Heart right ventricle (tissue), 16 donors: ENCODE measurements around the gene TACR1. TPM values are rescaled to one million over a fixed set of nuclear protein-coding genes. Genes with fewer than 3 reads are reported as not detected.

Source experiments
- ATAC-seq, 8 donors: fragments of 200-7000 bp; cut with Tn5 transposase; one replicate each; pipeline ENCODE4 v1.9.1; 2020; ENCODE audit warnings: mild to moderate bottlenecking in 8 of 8, moderate library complexity in 8 of 8, moderate number of reproducible peaks in 1 of 8
- DNase-seq, 2 donors: peaks; one replicate each; pipeline ENCODE4 v3.0.0-alpha.2; 2020
- H3K27ac ChIP-seq, 10 donors: fragments of 200-600 bp; sonication (generic) in 2 of 10; one replicate each; pipeline versions ENCODE4 v1.5.0 to v1.8.0; 2020 to 2022; ENCODE audit warnings: mild to moderate bottlenecking in 3 of 10
- H3K27me3 ChIP-seq, 7 donors: fragments of 200-600 bp; one replicate each; pipeline ENCODE4 v1.8.0; 2021 to 2022; ENCODE audit warnings: mild to moderate bottlenecking in 2 of 7
- H3K36me3 ChIP-seq, 9 donors: fragments of 200-600 bp; sonication (generic) in 1 of 9; one replicate each; pipeline versions ENCODE4 v1.5.0 to v1.8.0; 2020 to 2022; ENCODE audit warnings: mild to moderate bottlenecking in 2 of 9
- H3K4me1 ChIP-seq, 9 donors: fragments of 200-600 bp; sonication (generic) in 1 of 9; one replicate each; pipeline versions ENCODE4 v1.5.0 to v1.8.0; 2020 to 2022; ENCODE audit warnings: mild to moderate bottlenecking in 4 of 9
- H3K4me3 ChIP-seq, 10 donors: fragments of 200-600 bp; sonication (generic) in 2 of 10; one replicate each; pipeline versions ENCODE4 v1.5.0 to v1.8.0; 2020 to 2022; ENCODE audit warnings: mild to moderate bottlenecking in 7 of 10, moderate library complexity in 2 of 10
- H3K9me3 ChIP-seq, 11 donors: fragments of 200-600 bp in 10 of 11; sonication (generic) in 2 of 11; one replicate each; pipeline versions ENCODE4 v1.5.0 to v1.8.0; 2013 to 2022; ENCODE audit warnings: mild to moderate bottlenecking in 2 of 11, control low read depth in 1 of 11, moderate library complexity in 1 of 11
- CTCF ChIP-seq, 9 donors: fragments of 200-600 bp; sonication (generic) in 2 of 9; IDR thresholded peaks; one replicate each; pipeline versions ENCODE4 v1.5.0 to v1.8.0; 2021 to 2022; ENCODE audit warnings: antibody characterized with exemption in 9 of 9, mild to moderate bottlenecking in 5 of 9, moderate library complexity in 1 of 9
- WGBS, 2 donors: extraction: QIAGEN DNeasy Blood & Tissue Kit; methylation state at CpG; one replicate each; pipeline ENCODE4 v1.1.7; 2013; ENCODE audit warnings: inconsistent platforms in 1 of 2; 5-methylcytosine and 5-hydroxymethylcytosine counted together
- intact Hi-C, 10 donors: fragments of 100-400 bp; cut with DNase I; formaldehyde crosslinking; loops; one replicate each; pipeline versions ENCODE4 v1.11.1 to v1.14.2; 2022
- polyA plus RNA-seq, 2 donors: library from polyadenylated mRNA; stranded (reverse); fragments of 200-250 nt; gene quantifications; one replicate each; pipeline ENCODE4 v1.2.3, GENCODE V29; 2013
- total RNA-seq, 10 donors: library from RNA; stranded (reverse); fragmentation: NEBNext Ultra II Directional in 3 of 10; extraction: Animal tissue kit (Norgen Biotek cat#: 25700) in 3 of 10; gene quantifications; one replicate each; pipeline versions ENCODE4 v1.2.1 to v1.2.4, GENCODE V29; 2021 to 2023
- donor health status: Arrhythmogenic right ventricular cardiomyopathy.
- donor health status: ischemic (EF 13 %, LVEDD 7.1; RV severe dilation, severe dysfunction).
- donor health status: healthy with polysubstance abuse.
- donor health status: DM: no; HTN: yes; CAD: no.
- donor health status: DM: no; HTN: no; CAD: no.
- donor health status: ischemic (EF 25% LVEDD 6.9; RV normal size, moderate dysfunction).
- donor health status: ischemic (EF 25% LVEDD 5.7; RV mildly dilated, moderate dysfunction).
- donor health status: healthy.
- donor health status: DM: yes; HTN: yes; CAD: no.
- donor health status: Ischemic cardiomyopathy.
- donor health status: ischemic (EF 35%, LVEDD 5.7; RV mildly dilated, moderate dysfunction).
- donor health status: nonischemic (EF 11% LVEDD 7.7; RV severe dilation, severe dysfunction).
- donor health status: DM: yes; HTN: yes; CAD: no.
- donor health status: PGD.
- donor health status: ischemic (EF 29% LVEDD 5.4; RV normal size, mild dysfunction).
- donor health status: nonischemic (EF 23%, LVEDD 6.1; RV moderate dilation, normal function).

Gene TACR1
- total and polyA plus RNA-seq, 12 donors: 0.06 to 0.38 (median 0.17) TPM; not detected in 3

DNA sequence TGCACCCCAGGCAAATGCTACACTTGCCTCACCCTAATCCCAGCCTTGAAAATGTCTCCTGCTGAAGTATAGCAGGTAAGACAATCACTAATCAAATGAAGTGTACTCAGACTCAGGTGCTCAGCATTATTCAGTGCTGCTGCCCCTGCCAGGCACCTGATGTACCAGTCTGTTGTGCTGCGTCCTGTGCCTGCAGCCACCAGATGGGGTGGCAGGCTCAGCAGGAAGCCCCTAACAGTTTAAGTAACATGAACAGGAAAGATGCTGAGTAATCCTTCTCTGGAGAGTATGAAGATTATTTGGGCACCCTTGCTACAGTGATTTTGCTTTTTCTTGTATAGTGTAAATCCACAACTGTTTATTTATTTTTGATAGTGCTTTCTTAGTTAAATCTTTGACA lies 69.1 kb downstream of the TACR1 start:
- Histone ChIP-seq H3K9me3 (peaks cover 0 to 3% (median 0%) of the 10 kb centered on the region in 11 donors), H3K4me3 (no peak overlapping the region), H3K36me3 (no peaks in the 10 kb centered on the region), H3K27me3 (no peaks in the 10 kb centered on the region), H3K4me1 (peaks cover 0 to 7% (median 0%) of the 10 kb centered on the region in 9 donors), H3K27ac (no peak overlapping the region)
- peak in 2 of 9 donors; percentile 9 to 18 for TF ChIP-seq CTCF (IDR thresholded peaks at IDR 0.05)
- DNase-seq (no peak), ATAC-seq (no peak)
- 61 to 86% methylated on average over 1 of the region's 1 CpG for WGBS, 2 donors
- intact Hi-C loops: no loop called here

- intact Hi-C loops: no loop called here
- DNase-seq: no peak
- H3K27me3 ChIP-seq: no peaks in the 10 kb centered on the region
- no peak for TF ChIP-seq CTCF (IDR thresholded peaks at IDR 0.05)
- H3K4me3 ChIP-seq: no peak overlapping the region
- WGBS, 2 donors: 83 to 85% methylated on average over 6 of the region's 6 CpGs
- peaks cover 0 to 3% (median 0%) of the 10 kb centered on the region in 11 donors for H3K9me3 ChIP-seq
- H3K4me1 ChIP-seq: no peaks in the 10 kb centered on the region
- no peak overlapping the region for H3K27ac ChIP-seq
- H3K36me3 ChIP-seq: no peaks in the 10 kb centered on the region
- no peak for ATAC-seq
These were observed 75.4 kb downstream of the TACR1 start for GRCh38 chr2:75123876-75124275.

DNA sequence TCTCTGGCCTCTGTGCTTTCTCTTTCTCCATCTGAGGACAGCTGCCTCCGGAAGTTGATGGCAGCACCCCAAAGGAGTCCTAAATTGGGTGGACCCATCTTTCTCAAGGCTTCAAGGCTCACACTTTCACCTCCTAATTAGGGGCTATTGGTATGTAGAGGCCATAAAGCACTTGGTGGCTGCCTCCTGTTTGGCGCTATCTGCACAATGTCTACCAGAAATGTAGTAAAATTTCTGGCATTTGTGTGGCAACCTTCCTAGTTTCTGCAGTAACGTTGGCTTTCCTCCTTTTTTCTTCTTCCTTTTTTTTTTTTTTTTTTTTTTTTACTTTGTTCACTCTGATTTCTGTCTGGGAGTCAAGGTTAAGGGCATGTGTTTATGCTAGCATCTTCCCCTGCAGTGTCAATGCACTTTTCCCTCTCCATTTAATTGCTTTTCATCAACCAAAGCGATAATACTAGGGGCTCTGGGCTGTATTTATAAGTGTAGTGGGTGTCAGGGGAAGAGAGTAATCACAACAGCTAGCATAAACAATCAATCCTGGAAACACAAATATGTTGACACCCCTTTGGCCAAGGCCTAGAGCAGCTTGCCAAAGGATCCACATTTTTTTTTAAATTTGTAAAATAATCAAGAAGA lies 86.0 kb downstream of the TACR1 start:
- no peak overlapping the region for H3K4me3 ChIP-seq
- intact Hi-C loops: no loop called here
- 81 to 82% methylated on average over 4 of the region's 4 CpGs for WGBS, 2 donors
- no peak for ATAC-seq
- no peaks in the 10 kb centered on the region for H3K9me3 ChIP-seq
- H3K27me3 ChIP-seq: no peaks in the 10 kb centered on the region
- no peaks in the 10 kb centered on the region for H3K36me3 ChIP-seq
- H3K4me1 ChIP-seq: no peaks in the 10 kb centered on the region
- no peak overlapping the region for H3K27ac ChIP-seq
- no peak for DNase-seq
- TF ChIP-seq CTCF (IDR thresholded peaks at IDR 0.05): no peak

GRCh38 chr2:75108937-75109482 lies 90.3 kb downstream of the TACR1 start:
- no peak for TF ChIP-seq CTCF (IDR thresholded peaks at IDR 0.05)
- Histone ChIP-seq H3K27me3 (no peaks in the 10 kb centered on the region), H3K4me3 (no peak overlapping the region), H3K9me3 (peaks cover 0 to 7% (median 0%) of the 10 kb centered on the region in 11 donors), H3K36me3 (no peaks in the 10 kb centered on the region), H3K4me1 (no peaks in the 10 kb centered on the region), H3K27ac (no peak overlapping the region)
- no peak for DNase-seq
- ATAC-seq: no peak
- WGBS, 2 donors: 71 to 77% methylated on average over 9 of the region's 9 CpGs
- intact Hi-C loops: no loop called here
